A673 (cell line): Measurements from ENCODE around the gene PRSS56. TPM values are rescaled to one million over a fixed set of nuclear protein-coding genes. Genes with fewer than 3 reads are reported as not detected.

ENCODE experiments used
- BruUV-seq: library from RNA; stranded (reverse); fragments of 400-500 nt; replicated peaks from 2 replicates; lab custom pipeline; 2021; lab: Mats Ljungman, UMichigan
- CTCF ChIA-PET: fragments of 300-600 bp; sonication (Branson Sonifier 250); formaldehyde crosslinking; loops from one replicate; lab custom pipeline; 2022; ENCODE audit warnings: antibody characterized with exemption; lab: Charles Lee
- POLR2A ChIA-PET: fragments of 300-600 bp; sonication (Branson Sonifier 250); formaldehyde crosslinking; loops from one replicate; lab custom pipeline; 2022; ENCODE audit warnings: antibody characterized with exemption; ENCODE audit not compliant: low non-redundant PET; lab: Charles Lee
- DNase-seq: peaks from one replicate; pipeline ENCODE4 v3.0.0-alpha.2; 2015; ENCODE audit warnings: low spot score
- H3K27ac ChIP-seq: fragments of 200-600 bp; sonication (generic); 2 replicates; pipeline ENCODE4 v1.5.1; 2016; ENCODE audit warnings: mixed run types, low read depth, mild to moderate bottlenecking, mixed read lengths, antibody characterized with exemption, low read length; ENCODE audit not compliant: poor library complexity, severe bottlenecking
- H3K27me3 ChIP-seq: fragments of 200-600 bp; sonication (generic); replicated peaks from 2 replicates; pipeline ENCODE4 v1.6.1; 2017; ENCODE audit warnings: mixed run types, low read depth, mild to moderate bottlenecking, mixed read lengths, antibody characterized with exemption, low read length; ENCODE audit not compliant: insufficient read depth, poor library complexity
- H3K36me3 ChIP-seq: fragments of 200-600 bp; sonication (generic); 2 replicates; pipeline ENCODE4 v1.6.1; 2016; ENCODE audit warnings: mixed run types, mild to moderate bottlenecking, mixed read lengths, antibody characterized with exemption, low read length; ENCODE audit not compliant: insufficient read depth, poor library complexity, severe bottlenecking
- H3K4me1 ChIP-seq: fragments of 200-600 bp; sonication (generic); 2 replicates; pipeline ENCODE4 v1.6.1; 2017; ENCODE audit warnings: mixed run types, mild to moderate bottlenecking, mixed read lengths, antibody characterized with exemption, low read length; ENCODE audit not compliant: insufficient read depth, poor library complexity, severe bottlenecking
- H3K4me3 ChIP-seq: fragments of 200-600 bp; sonication (generic); 2 replicates; pipeline ENCODE4 v1.5.1; 2016; ENCODE audit warnings: low read depth, mixed run types, mild to moderate bottlenecking, mixed read lengths, low read length; ENCODE audit not compliant: poor library complexity, severe bottlenecking
- H3K9me3 ChIP-seq: fragments of 200-600 bp; sonication (generic); 2 replicates; pipeline ENCODE4 v1.6.1; 2016; ENCODE audit warnings: mixed run types, low read depth, mild to moderate bottlenecking, mixed read lengths, antibody characterized with exemption, low read length; ENCODE audit not compliant: poor library complexity, severe bottlenecking
- CTCF ChIP-seq: fragments of 300-800, 200-600 bp; sonication (generic); conservative IDR thresholded peaks from 2 replicates; pipeline ENCODE4 v1.5.1; 2017; ENCODE audit warnings: low read depth, mild to moderate bottlenecking, antibody characterized with exemption, low read length, moderate library complexity, mixed read lengths
- EZH2 ChIP-seq: fragments of 200-600 bp; sonication (generic); IDR thresholded peaks from 2 replicates; pipeline ENCODE4 v1.6.1; 2017; ENCODE audit warnings: borderline replicate concordance, low read depth, mild to moderate bottlenecking, mixed read lengths, antibody characterized with exemption, low read length; ENCODE audit not compliant: poor library complexity, severe bottlenecking
- intact Hi-C: fragments of 100-400 bp; cut with micrococcal nuclease; formaldehyde crosslinking; loops from one replicate; pipeline ENCODE4 v1.10.0; 2022; ENCODE audit not compliant: unreplicated experiment
- total RNA-seq: library from RNA; stranded (reverse); gene quantifications from 2 replicates; pipeline ENCODE4 v1.2.3, GENCODE V29; 2021

The PRSS56 gene
- total RNA-seq, 1 experiment from 2014 or later, result not detected

- intact Hi-C loops, result loop anchor here (2.0 to 5.0 kb wide), 2 partner anchors 79 to 617 kb away; no protein-coding TSS in a partner anchor
- BruUV-seq, result no TSS peak
- Histone ChIP-seq H3K27me3 (peaks cover 31% of the 10 kb centered on the region), H3K4me3 (peak overlapping the region; percentile 14), H3K27ac (no peak overlapping the region), H3K9me3 (no peaks in the 10 kb centered on the region), H3K4me1 (peaks cover 7% of the 10 kb centered on the region), H3K36me3 (no peaks in the 10 kb centered on the region)
- peak; percentile 78 for TF ChIP-seq EZH2
- peak; percentile 50 for TF ChIP-seq CTCF
- CTCF ChIA-PET, result interaction anchor here (0.6 kb wide), 1 partner anchor 30 kb away, joined by 4 read pairs; no protein-coding TSS in a partner anchor
- POLR2A ChIA-PET, result no interaction called here
- peak; percentile 60 for DNase-seq
Measured at GRCh38 chr2:232523682-232524597, 3.8 kb downstream of the PRSS56 start.

GRCh38 chr2:232524771-232525170 lies 4.6 kb downstream of the PRSS56 start:
- no peaks in the 10 kb centered on the region for H3K36me3 ChIP-seq
- no peak for TF ChIP-seq EZH2
- no peak for TF ChIP-seq CTCF
- DNase-seq, result no peak
- H3K4me3 ChIP-seq, result no peak overlapping the region
- ChIA-PET POLR2A (no interaction called here), CTCF (no interaction called here)
- no peak overlapping the region for H3K27ac ChIP-seq
- BruUV-seq, result no TSS peak
- H3K9me3 ChIP-seq, result no peaks in the 10 kb centered on the region
- peaks cover 31% of the 10 kb centered on the region for H3K27me3 ChIP-seq
- intact Hi-C loops, result loop anchor here (5.0 kb wide), 1 partner anchor 617 kb away; no protein-coding TSS in a partner anchor
- peaks cover 7% of the 10 kb centered on the region for H3K4me1 ChIP-seq

DNA sequence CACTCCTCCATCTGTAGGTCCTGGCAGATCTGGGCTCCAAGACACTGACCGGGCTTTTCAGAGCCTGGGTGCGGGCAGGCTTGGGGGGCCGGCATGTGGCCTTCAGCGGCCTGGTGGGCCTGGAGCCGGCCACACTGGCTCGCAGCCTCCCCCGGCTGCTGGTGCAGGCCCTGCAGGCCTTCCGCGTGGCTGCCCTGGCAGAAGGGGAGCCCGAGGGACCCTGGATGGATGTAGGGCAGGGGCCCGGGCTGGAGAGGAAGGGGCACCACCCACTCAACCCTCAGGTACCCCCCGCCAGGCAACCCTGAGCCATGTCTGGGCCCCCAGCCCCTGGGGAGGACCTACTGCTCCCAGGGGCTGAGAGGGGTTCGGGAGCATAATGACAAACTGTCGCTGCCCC lies 5.0 kb downstream of the PRSS56 start:
- POLR2A ChIA-PET, result no interaction called here
- Histone ChIP-seq H3K27ac (no peak overlapping the region), H3K36me3 (no peaks in the 10 kb centered on the region), H3K9me3 (no peaks in the 10 kb centered on the region), H3K27me3 (peaks cover 31% of the 10 kb centered on the region), H3K4me1 (peaks cover 7% of the 10 kb centered on the region), H3K4me3 (no peak overlapping the region)
- BruUV-seq, result no TSS peak
- intact Hi-C loops, result no loop called here
- DNase-seq, result no peak
- no peak for TF ChIP-seq EZH2
- TF ChIP-seq CTCF, result no peak
- CTCF ChIA-PET, result no interaction called here
